Hypothalamus (tissue), 51 donors: ENCODE data around the gene ADGRG1.
"Not testable (repeated sequence)": the region's sequence is repeated elsewhere in the genome, so short reads cannot be mapped to it uniquely, and the experiment has no call there.

Experiments used
- DNase-seq, 51 donors: peaks; one replicate each; lab custom pipeline; 2025; lab: John Stamatoyannopoulos, UW

ADGRG1 gene

DNA sequence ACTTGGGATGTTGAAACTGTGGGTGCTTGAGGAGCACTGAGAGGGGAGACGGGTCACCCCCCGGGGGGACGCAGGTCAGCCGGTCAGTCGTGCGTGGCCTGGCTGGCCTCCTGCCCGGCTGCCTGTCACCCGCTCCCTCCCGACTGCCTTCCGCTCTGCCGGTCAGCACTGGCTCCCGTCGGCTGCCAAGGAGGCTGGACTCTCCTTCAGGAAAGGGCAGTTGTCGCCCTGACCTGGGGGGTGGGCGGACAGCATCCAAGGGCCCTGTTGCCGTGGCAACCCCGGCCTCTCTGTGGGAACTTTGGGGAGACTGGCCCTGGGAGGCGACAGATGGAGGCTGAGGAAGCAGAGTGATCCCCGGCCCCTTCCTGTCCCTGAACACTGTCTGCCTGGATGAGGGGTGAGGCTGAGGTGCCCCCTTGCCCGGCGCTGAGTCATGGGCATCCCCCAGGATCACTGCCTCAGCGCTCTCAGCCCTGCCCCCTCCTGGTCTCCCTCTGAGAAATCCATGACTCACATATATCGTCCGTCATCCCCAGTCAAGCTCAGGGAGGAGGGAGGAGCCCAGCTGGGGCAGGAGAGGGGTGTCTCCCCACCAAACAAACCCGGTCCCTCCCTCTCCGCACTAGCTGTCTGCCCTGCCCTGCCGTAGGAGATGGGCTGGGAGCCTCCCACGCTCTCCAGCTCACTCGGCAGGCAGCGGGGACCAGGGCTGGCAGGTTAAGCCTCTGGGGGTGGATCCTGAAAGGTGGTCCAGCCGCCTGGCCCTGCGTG is at the start of gene ADGRG1:
Gene ADGRG1 (plus strand): TSS at position 623 of the 774 bp plus-strand sequence. CDS start 21,658 bp downstream, outside the sequence.
- DNase-seq, result peak in 47 of 51 donors; percentile 23 to 94 (median 77)

DNA sequence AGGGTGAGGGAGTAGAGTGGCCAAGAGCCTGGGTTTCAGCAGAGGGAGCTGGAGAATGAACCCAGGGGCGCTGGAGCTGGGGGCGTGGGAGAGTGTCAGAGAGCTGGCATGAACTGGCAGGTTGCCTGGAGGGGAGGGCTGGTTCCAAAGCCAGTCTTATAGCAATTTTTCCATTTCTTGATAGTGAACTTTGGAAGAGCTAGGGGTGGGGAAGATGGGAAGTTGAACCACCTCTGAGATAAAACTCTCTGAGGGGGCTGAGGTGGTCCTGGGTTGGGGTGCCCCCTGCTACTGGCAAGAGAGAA is 49.1 kb upstream of the ADGRG1 start:
- no peak for DNase-seq

DNA sequence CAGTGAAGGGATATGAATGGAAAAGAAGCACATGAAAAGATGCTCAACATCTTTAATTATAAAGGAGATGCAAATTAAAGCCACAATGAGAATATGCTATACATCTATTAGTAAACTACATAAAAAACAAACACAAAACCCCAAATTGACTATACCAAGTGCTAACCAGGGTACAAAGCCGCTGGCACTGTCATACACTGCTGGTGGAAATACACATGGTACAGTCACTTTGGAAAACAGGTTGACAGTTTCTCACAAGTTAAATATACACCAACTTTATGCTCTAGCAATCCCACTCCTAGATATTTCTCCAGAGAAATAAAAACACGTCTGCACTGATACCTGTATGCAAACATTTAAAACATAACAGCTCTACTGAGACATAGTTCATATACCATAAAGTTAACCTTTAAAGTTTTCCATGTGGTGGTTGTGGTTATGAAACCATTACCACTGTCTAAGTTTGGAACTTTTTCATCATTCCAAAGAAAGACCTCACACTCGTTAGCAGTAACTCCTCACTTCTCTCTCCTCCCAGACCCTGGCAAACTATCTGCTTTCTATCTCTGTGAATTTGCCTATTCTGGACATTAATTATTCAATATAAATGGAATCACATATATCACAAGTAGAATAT is 43.3 kb upstream of the ADGRG1 start:
- DNase-seq, result no peak

DNA sequence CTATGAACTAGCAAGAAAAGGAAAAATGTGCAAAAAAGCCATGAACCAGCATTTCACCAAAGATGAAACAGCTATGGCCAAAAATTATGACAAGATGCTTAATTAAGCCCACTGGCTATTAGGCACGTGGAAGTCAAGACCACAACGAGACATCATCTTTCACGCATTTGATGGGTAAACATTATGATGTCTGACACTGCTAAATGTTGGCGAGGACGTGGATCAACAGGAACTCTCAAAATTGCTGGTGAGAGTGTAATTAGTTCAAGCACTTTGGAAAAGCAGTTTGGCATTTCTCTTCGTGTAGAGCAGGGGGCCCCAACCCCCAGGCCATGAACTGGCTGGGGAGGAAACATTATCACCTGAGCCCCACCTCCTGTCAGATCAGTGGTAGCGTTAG is 39.6 kb upstream of the ADGRG1 start:
- DNase-seq, result no peak

DNA sequence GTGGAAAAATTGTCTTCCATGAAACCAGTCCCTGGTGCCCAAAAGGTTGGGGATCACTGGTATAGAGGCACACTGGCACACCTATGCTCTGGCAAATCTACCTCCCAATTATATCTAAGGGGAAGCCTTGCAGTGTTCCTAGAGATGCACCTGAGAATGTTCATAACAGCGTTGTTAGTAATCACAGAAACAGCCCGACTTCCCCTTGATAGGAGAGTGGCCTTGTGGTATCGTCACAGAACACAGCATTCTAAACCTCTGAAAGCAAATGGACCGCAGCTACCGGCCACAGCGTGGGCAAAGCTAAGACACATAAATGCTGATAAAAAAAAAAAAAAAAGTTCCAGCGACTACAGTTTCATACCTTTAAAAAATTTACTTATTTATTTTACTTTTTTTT is 39.1 kb upstream of the ADGRG1 start:
- DNase-seq, result no peak

DNA sequence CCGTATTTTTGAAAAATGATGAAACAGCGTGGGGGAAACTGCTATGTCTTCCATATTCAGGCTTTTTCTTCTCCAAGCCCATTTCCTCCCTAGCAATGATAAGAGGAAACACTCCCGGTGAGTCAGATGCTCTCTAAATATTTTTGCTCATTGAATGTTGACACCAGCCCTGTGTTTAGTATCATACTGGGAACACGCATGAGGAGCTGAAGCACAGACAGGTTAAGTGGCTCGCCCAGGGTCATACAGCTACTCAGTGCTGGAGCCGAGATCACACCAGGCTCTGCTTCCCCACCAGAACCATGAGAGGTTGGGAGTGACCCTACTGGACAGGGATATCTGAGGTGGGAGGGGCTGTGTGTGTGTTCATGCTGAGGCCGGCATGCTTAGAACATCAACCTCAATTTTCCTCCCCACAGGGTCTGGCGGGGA is 37.8 kb upstream of the ADGRG1 start:
- DNase-seq, result no peak

DNA sequence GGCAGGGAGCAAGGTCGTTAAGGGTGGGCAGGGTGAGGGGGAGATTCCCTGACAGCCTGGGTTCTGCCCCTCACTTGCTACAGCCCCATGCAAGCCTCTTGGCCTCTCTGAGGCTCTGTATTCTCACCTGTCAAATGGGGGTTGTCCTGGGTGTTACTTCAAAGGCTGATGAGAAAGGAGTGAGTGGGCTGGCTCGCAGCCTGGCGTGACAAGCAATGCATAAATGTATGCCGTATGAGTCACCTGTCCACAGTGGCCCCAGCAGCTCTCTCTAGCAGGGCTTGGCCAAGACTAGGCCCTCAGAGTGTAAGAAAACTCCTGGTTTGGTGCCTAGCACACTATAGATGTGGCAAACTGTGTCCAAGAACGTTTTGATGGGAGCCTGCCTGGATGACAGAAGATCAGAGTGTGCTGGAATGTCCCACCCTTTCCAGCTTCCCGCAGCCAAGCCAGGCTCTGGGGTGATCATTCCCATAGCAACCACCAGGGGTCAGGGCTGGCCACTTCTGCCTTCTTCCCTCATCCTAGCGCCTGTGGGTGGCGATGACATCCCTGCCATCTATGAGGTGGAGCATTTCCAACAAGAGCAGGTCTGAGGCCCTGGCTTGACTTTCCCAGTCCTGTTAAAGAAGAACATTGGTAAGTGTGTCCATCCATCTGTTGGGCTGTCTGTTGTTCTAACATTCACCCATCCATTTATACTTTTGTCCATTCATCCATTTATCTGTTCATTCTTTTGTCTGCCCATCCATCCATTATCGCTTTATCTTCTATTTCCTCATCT is 37.2 kb upstream of the ADGRG1 start:
- DNase-seq, result peak in 44 of 51 donors; percentile 8 to 78 (median 47)

DNA sequence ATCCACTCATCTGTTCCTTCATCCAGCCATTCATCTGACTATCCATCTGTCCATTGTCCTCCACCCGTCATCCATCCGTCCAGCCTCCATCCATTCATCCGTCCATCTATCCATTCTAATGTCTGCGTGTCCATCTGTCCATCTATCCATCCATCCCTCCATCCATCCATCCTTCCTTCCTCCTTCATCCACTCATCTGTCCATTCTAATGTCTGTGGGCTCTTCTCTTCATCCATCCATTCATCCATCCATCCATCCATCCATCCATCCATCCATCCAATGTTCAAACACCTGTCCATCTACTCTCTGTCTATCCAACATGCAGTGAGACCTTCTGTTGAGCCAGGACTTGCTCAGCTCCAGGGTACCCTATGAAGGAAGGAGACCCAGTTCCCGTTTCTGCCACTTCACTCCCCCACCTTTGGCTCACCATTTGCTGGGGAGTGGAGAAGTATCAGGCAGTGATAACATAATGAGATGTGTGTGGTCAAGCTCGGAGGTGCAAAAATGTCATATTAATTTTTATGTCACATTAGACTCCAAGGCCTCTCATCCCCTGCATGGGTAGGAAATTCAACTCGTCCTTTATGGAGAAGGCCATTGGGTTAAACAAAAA is 36.5 kb upstream of the ADGRG1 start:
- DNase-seq, result no peak

DNA sequence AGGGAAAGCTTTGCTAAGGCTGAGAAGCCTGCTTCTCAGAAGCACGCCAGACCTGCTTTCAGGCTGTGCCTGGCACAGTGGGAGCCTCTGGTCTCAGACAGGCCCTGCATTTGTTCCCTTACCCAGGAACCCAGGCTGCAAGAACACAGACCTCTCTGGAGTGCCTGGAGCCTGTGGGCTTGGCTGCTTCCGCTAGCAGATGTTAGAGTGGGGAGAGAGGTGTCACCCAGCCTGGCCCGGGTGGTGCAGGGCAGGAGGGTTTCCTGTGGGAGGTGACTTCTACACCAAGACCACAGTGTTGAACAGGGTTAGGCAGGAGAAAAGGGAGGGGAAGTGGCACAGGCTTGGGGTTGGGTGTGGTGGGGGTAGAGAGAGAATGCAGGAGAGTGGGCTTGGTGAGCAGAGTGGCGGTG is 35.8 kb upstream of the ADGRG1 start:
- DNase-seq, result no peak

DNA sequence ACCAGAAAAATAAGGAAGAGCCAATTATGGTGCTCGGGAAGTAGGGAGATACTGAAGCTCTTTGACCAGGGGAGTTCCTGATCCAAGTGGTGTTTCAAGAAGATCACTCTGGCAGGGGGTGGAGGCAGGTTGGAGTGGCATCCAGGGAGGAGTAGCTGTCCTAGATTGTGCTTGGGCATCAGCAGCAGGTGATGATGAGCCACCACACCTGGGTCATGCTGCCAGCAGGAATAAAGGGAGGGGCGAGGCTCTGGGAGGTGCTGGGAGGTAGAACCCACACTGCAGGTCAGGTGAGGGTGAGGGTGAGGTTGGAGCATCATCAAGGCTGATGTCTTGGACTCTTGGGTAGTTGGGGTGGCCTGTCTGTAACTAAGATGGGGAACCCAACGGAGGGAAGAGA is 35.4 kb upstream of the ADGRG1 start:
- no peak for DNase-seq

DNA sequence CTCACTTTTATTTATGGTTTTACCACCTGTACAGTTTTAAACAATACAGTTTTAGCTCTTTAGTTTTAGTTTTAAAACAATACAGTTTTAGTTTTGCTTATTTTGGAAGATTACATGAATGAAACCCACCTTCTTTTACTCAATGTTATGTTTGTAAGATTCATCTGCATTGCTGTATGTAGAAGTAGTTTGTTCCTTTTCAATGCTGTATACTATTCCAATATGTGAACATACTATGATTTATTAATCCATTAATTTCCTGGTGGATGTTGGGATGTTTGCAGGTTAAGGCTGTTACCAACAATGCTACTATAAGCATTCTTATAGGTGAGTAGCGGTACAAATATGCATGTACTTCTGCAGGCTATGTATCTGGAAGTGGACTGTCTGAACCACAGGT is 34.4 kb upstream of the ADGRG1 start:
- no peak for DNase-seq

DNA sequence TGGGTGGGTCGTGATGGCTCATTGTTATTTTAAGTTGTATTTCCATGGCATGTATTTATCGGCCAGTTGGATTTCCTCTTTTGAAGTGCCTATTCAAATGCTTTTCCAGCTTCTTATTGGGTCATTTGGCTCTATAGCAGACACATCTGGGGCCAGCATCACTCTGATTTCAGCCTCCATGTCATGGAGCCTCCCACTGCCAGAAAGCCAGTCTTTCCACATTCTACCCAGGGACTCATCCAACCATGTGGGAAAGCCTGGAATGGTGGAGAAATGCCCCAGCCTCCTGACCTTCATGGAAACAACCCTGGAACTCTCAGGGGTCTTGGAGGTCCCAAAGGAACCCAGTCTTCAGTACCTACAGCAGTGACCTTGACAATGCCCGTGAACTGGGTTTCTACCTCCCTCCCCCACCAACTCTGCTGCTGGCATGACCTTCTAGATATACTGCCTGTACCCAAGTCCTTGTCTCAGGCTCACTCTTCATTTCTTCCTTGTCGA is 33.8 kb upstream of the ADGRG1 start:
- DNase-seq, result no peak

DNA sequence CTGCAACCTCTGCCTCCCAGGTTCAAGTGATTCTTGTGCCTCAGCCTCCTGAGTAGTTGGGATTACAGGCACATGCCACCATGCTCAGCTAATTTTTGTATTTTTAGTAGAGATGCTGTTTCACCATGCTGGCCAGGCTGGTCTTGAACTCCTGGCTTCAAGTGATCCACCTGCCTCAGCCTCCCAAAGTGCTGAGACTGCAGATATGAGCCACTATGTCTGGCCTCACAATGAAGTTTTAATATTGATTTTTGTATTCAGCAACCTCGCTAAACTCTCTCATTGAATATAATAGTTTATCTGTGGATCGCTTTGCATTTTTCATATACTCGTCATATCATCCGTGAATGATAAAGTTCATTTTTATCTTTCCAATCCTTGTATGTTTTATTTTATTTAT is 32.2 kb upstream of the ADGRG1 start:
- not testable (repeated sequence) for DNase-seq

DNA sequence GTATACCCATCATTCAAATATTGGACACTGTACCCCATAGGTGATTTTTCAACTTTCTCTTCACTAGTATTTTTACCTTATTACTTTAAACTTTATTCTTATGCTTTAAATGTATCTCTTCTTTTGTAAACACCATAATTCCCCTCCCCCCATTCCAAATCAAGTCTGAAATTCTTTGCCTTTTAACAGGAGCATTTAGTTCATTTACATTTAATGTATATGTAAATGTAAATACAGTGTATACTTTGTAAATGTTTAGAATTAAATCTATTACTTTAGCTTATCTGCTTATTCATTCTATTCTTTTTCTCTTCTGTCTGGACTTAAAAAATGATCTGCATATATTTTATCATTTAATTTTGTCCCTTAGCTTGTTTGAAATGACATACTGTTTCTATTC is 30.0 kb upstream of the ADGRG1 start:
- DNase-seq, result no peak

DNA sequence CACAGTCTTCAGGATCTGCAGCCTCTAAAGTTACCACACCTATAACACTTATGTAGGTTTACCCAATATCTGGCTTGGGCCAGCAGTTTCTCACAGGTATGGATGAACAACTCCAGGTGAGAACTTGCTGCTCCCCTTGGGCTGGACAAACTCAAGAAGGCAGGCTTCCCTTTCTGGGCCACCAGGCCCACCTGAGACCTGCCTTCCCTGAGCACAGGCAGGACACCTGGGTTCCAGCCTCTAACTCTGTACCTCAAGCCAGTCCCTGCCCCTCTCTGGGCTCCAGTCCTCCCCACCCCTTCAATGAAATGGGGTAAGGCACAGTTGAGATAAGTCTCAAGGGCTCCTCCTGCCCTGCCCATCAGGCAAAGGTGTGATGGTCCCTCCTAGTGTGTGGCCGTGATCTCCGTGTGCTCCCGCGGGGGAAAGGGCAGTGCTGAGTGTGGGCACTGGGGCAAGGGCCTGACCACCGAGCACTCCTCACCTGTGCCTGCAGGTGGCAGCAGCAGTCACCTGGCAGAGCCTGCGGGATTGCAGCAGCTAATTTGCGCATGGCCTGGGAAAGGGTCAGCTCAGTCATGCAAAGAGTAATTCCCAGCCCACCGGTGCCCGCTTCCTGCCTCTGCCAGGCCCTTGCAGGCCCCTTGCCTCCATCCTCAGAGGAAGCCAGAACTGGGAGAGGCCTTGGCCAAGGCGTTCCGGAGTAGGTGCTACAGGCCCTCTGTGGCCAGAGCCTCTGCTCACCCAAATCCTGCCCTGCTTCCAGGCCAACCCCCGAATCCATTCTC is 28.2 kb upstream of the ADGRG1 start:
- peak in 19 of 51 donors; percentile 11 to 57 (median 30) for DNase-seq

DNA sequence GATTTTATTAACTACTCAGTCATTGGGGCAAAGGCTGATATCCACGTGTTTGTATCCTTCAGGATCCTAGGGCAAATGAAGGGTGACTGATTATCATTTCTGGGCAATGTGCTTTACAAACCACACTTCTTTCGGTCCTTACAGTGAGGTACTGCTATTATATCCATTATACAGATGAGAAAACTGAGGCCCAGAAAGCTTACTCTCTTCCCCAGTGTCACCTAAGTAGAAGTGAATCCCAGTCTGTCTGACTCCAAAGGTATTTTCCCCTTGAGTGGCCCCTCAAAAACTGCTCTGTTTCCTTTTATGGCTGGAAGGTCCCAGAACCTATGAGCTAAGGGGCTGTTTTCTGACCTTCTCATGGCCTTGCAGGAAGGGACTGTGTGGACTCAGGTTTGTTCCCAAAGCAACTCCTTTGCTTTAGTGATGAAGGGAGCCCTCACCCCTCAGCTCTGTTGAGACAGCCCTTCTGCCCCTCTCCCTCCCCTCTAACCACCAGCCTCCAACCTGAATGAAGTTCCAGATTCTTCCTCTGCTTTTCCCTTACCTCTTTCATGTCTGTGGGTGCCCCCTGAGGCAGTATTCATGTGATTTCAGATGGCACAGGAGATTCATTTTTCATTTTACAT is 27.4 kb upstream of the ADGRG1 start:
- no peak for DNase-seq

DNA sequence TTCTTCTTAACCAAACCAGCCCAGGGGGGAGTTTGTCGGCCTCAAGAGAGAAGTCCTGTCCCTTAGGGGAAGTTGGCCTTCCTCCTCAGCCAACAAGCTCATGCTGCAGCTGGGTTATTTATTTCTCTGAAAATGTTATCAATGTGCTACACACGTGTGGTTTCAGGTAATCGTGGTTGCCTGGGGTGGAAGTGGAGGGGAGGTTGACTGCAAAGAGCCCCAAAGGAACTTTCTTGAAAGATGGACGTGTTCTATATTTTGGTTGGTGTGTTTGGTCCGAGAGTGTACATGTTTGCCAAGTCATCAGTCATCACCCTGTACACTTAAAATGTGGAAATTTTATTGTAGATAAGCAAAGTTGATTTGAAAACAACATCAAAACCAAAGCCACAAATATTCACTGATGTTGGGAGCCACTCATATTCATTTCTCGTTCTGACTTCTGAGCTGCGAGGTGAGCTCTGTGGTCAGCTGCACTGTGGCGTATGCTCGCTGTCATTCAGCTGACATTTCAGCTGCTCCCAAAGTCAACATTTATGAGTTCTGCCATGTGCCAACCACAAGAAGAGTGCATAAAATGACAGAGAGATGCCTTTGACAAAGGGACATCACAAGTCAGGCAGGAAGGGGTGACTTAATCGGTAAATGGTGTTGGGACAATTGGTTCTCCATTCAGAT is 26.5 kb upstream of the ADGRG1 start:
- DNase-seq, result no peak

DNA sequence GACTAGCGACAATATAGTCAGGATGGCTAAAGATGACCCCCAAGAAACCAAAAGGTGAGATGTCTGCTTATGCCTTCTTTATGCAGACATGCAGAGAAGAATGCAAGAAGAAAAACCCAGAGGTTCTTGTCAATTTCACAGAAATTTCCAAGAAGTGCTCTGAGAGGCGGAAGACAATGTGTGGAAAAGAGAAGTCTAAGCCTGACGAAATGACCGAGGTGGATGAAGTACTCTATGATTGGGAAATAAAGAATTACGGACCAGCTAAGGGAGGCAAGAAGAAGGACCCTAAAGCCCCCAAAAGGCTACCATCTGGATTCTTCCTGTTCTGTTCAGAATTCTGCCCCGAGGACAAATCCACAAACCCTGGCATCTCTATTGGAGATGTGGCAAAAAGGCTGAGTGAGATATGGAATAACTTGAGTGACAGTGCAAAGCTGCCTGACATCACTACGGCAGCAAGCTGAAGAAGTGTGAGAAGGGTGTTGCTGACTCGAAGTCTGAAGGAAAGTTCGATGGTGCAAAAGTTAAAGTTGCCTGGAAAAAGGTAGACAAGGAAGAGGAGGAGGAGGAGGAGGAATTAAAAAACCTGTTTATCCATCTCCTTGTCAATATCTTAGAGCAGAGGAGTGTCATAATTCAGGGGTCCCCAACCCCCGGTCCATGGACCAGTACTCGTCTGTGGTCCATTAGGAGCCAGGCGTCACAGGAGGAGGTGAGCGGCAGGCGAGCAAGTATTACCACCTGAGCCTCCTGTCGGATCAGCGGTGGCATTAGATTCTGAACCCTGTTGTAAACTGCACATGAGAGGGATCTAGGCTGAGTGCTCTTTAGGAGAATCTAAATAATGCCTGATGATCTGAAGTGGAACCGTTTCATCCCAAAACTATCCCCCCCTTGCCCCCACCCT is 25.1 kb upstream of the ADGRG1 start:
- no peak for DNase-seq
